Fibroblast of the conjunctiva (primary cell): ENCODE data around the gene ARHGAP19.

Experiments
- DNase-seq: peaks from one replicate; pipeline ENCODE4 v3.0.0-alpha.2; 2010; ENCODE audit warnings: low read depth

The ARHGAP19 gene

GRCh38 chr10:97228130-97228774 lies 64.2 kb downstream of the ARHGAP19 start:
- DNase-seq: no peak

DNA sequence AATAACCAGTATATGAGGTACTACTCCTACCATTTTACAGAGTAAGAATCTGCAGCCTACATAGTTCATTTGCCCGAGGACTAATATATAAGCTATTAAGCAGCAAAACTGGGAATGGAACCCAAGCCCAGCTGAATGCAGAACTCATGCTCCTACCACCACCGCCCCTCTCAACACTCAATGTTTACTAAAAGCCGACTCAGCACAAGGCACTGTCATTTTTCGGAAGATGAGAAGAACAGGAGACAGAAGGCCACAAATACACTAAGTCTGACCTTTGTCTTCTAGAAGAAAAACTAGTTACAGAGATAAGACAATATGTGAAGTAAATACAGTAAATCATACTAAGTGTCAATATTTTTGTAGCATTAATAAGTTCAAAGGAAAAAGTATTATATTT lies 66.0 kb downstream of the ARHGAP19 start:
- DNase-seq: no peak

GRCh38 chr10:97224483-97225435 lies 67.7 kb downstream of the ARHGAP19 start:
- no peak for DNase-seq

DNA sequence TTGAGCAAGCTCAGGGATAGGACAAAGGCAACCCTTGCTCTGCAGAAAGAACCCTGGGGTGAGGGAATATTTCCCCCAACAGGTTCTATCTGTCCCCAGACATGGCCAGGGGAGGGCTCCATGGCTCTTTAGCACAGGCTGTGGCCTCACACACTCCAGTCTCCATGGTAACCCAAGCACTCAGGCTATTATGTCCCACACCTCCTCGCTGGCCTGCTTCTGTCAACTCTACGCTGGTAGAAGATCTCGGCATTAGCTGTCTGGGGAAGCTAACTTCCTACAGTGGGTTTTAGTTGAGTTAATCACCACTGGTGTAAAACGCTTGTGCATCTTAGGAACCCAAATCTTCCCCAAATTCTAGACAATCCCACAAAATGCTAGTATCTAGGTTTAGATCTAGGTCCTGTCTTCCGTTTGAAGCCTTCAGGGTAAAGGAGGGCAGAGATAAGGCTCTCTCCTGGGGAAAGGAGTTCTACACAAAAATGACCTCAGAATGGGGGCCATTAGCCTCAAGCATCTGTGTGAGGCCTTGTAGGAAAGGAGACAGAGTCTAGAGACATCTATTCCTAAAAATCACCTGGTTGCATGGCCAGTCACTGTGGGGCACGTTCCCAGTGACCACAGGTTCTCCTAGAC lies 70.0 kb downstream of the ARHGAP19 start:
- DNase-seq: no peak

DNA sequence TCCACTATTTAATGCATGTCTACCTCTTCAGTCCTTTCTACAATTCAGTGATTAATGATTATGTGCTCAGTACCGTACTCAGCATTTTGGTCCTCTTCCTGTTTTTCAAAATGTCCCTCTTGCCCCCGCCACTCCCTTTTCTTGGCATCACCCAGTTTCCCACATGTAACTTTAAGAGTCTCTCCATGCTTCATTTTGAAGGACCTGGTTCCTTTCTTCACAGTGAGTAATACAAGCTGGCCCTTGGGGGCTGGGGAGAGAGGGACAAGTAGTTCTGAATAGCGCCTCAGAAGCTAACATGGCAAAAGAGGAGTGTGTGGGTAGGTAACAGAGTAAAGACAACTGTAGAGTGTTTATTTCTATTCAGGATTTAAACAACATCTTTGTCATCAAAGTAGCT lies 72.1 kb downstream of the ARHGAP19 start:
- no peak for DNase-seq

DNA sequence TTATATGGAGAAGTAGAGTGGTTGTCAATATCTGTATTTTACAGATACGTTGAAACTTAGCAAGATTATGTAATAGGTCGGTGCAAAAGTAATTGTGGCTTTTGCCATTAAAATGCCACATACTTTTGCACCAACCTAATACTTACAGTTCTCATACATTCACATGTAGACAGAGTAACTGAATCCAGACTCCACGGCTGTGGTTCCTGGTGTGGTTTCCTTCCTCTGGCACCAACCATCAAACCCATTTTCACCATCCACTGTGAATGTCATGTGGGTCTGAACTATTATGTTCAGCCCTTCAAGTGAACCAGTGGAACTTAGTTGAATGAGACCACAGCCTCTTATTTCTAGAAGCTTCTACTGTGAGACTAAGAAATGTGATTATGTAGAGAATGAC lies 75.1 kb downstream of the ARHGAP19 start:
- DNase-seq: no peak

DNA sequence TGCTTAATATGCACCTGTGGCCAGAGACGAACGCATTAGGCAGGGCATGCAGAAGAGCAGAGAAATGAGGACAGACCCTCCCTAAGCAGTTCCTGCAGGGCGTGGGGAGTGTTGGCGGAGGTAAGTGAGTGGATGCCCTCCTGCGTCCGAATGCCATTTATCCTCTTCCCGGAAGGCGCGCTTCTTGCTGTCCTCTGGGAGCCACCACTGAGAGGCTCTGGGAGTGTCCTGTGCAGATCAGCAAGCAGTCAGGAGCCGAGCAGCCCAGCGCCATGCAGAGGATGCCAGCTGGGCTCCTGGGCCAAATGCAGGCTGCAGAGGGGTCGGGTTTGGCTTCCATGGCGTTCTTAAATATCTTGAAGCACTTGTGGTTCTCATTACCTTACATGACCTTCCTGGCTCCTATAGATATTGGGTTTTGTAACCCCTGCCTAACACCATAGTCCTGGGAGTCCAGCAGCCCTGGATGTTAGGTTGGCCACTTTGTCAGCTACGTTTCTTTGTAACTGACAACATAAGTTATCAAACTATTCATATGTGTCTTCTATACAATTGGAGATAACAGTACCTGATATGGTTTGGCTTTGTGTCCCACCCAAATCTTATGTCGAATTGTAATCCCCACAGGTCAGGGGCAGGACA lies 76.7 kb downstream of the ARHGAP19 start:
- DNase-seq: no peak

DNA sequence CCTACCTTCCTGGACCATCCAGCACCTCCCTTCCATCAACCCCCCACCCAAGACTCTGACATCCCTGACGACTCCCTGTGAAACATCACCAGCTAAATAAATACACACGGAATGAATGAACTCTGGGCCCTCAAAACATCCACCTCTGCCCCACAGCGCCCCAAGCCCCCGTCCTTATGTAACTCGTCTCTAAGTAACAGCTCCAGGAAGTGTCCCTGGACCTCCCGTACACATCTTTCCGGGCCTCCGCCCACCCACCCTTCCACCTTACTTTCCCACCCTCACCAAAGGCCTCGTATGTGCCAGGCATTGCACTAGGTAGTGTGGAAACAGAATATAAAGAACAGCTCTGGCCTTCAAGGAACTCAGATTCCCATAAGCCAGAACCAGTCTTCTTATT lies 79.0 kb downstream of the ARHGAP19 start:
- no peak for DNase-seq

DNA sequence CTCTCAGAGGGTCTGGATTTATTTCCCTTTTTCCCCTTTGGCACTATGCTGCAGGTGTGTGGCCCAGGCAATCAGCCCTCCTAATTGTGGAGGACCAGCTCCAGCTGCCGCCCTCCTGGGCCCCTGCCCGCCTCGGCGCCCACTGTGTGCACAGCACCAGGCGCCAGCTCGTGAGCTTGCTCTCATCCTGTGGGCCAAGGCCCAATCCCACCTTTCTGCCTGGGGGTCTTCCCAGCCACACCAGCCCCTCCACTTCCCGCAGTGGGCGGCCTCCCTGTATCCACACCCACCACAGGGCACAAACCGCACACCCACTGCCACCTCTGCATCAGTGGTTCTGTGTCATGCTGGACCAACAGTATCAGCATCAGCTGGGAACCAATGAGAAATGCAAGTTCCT lies 81.2 kb downstream of the ARHGAP19 start:
- no peak for DNase-seq

GRCh38 chr10:97210543-97210960 lies 81.9 kb downstream of the ARHGAP19 start:
- peak; percentile 57 for DNase-seq

GRCh38 chr10:97207756-97208346 lies 84.6 kb downstream of the ARHGAP19 start:
- DNase-seq: no peak

- DNase-seq: no peak
Observed at GRCh38 chr10:97207131-97207530, 85.3 kb downstream of the ARHGAP19 start.

GRCh38 chr10:97204826-97205679 lies 87.4 kb downstream of the ARHGAP19 start:
- DNase-seq: no peak

- no peak for DNase-seq
Observed at GRCh38 chr10:97203220-97203619, 89.2 kb downstream of the ARHGAP19 start.

- DNase-seq: no peak
Observed at GRCh38 chr10:97200616-97201015, 91.8 kb downstream of the ARHGAP19 start.

DNA sequence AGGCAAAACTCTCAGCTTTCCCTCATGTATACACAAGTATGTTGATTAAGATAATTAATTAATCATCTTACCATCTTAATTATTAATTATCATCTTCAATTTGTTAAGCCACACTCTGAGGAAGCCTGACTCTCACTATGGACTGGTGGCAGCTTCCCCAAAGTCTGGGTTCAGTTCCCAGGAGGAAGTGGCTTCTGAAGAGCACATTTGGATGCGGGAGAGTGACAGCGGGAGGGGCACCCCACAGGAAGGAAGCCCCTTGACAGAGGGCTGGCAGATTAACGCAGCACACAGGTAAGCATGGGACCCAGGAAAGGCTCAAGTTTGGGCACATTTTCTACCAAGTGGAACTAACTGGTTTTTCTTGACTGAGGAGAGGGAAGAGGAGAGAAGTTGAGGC lies 93.3 kb downstream of the ARHGAP19 start:
- no peak for DNase-seq

DNA sequence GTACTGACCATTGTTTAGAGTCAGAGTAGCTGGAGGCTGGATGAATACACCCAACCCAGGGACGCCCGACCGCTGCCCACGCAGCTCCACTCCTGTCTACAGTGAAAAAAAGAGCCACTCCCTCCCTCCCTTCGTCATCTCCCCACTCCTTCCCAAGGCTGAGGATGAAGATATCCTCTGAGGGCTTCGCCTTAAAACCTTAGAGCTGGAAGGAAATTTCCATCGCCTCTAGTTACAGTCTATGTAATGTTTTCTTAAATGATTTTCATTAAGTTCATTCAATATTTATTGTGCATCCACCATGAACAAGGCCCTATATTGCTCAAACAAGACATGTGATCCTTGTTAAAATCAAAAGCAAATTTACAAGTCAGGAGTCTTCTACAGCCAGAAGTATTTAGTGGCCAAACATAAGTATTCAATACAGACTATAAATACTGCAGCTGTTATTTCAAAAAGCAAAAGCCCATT lies 95.4 kb downstream of the ARHGAP19 start:
- DNase-seq: no peak

- peak; percentile 30 for DNase-seq
Observed at GRCh38 chr10:97196223-97197029, 96.0 kb downstream of the ARHGAP19 start.

DNA sequence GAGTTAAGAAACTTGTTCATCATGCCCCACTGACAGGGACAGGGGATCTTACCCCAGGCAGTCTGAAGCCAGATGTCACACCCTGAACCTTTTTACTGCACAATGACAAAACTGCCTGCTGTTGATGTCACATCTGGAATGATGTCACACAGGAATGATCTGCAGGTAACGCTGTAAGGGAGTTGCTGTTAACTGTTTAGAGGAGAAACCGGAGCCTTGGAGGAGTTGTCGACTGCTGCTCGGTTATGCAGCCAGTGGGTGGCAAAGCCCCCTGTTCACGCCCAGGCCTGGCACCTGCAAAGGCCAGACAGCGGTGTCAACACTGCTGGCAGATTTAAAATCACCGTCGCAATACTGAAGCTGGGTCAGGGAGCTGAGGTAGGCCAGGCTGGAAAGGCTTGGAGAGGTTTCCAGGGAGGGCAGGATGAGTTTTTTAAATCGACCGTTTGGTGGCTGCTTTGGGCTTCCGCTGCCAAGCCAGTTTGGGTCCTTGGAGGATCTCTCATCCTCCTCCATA lies 96.7 kb downstream of the ARHGAP19 start:
- no peak for DNase-seq

DNA sequence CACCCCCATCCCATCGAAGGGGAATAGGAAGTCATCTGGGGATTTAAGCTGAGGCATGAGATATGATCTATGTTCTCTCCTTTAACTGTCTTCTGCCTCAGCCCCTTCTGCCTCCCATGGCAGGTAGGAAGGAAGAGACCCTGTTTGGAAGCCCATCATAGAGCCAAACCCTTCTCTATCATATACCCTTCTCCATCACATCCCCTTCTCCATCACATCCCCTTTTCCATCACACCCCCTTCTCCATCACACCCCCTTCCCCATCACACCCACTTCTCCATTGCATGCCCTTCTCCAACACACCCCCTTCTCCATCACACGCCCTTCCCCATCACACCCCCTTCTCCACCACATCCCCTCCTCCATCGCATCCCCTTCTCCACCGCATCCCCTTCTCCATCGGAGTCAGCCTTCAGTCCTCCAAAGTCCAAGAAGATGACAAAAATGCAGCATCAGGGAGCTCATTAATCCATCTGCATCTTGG lies 99.4 kb downstream of the ARHGAP19 start:
- no peak for DNase-seq
